SIG-M5 treated with dmso at 0.1 percent for 504 hours (cell line): ENCODE measurements around the gene LILRA1.
A peak's percentile ranks its signal among the peaks of the same experiment; 100 is the strongest.
"Not testable (repeated sequence)": the region's sequence is repeated elsewhere in the genome, so short reads cannot be mapped to it uniquely, and the experiment has no call there.

Experiments used
- DNase-seq: peaks from one replicate; lab custom pipeline; 2025; ENCODE audit not compliant: unreplicated experiment; lab: John Stamatoyannopoulos, UW

The LILRA1 gene

GRCh38 chr19:54624234-54624633 lies 30.8 kb downstream of the LILRA1 start:
- not testable (repeated sequence) for DNase-seq

- not testable (repeated sequence) for DNase-seq
Measured at GRCh38 chr19:54624934-54625730, 31.7 kb downstream of the LILRA1 start.

- DNase-seq = no peak
Measured at GRCh38 chr19:54626757-54627156, 33.3 kb downstream of the LILRA1 start.

GRCh38 chr19:54627912-54628311 lies 34.5 kb downstream of the LILRA1 start:
- not testable (repeated sequence) for DNase-seq

GRCh38 chr19:54630262-54630661 lies 36.8 kb downstream of the LILRA1 start, which contains the start of gene LILRB1:
Gene LILRB1 (plus strand): TSS chr19:54630484. CDS start chr19:54631074, 590 bp downstream.
- peak; percentile 69 for DNase-seq

- DNase-seq = no peak
Measured at GRCh38 chr19:54630782-54631181, 37.4 kb downstream of the LILRA1 start.

GRCh38 chr19:54631489-54632337 lies 38.3 kb downstream of the LILRA1 start:
- DNase-seq = not testable (repeated sequence)

GRCh38 chr19:54632517-54632916 lies 39.1 kb downstream of the LILRA1 start:
- DNase-seq = not testable (repeated sequence)

GRCh38 chr19:54633401-54633800 lies 40.0 kb downstream of the LILRA1 start:
- no peak for DNase-seq

- DNase-seq = not testable (repeated sequence)
Measured at GRCh38 chr19:54636081-54636480, 42.6 kb downstream of the LILRA1 start.

- no peak for DNase-seq
Measured at GRCh38 chr19:54638683-54639082, 45.3 kb downstream of the LILRA1 start.

- DNase-seq = not testable (repeated sequence)
Measured at GRCh38 chr19:54642953-54643352, 49.5 kb downstream of the LILRA1 start.

GRCh38 chr19:54643583-54643982 lies 50.2 kb downstream of the LILRA1 start:
- not testable (repeated sequence) for DNase-seq

GRCh38 chr19:54644056-54644455 lies 50.6 kb downstream of the LILRA1 start:
- DNase-seq = peak; percentile 42

GRCh38 chr19:54646331-54646841 lies 53.0 kb downstream of the LILRA1 start:
- DNase-seq = no peak

- DNase-seq = no peak
Measured at GRCh38 chr19:54648129-54648528, 54.7 kb downstream of the LILRA1 start.

GRCh38 chr19:54650108-54650655 lies 56.8 kb downstream of the LILRA1 start:
- no peak for DNase-seq
